Stimulated activated CD8-positive, alpha-beta memory T cell treated with anti-CD3 and anti-CD28 coated beads, Interleukin-15, amount 100 ng/mL, for 24 hours (primary cell): ENCODE data around the gene LGALS12.
"Not testable (repeated sequence)": the region's sequence is repeated elsewhere in the genome, so short reads cannot be mapped to it uniquely, and the experiment has no call there.

Experiments
- DNase-seq: peaks from one replicate; pipeline ENCODE4 v3.0.0-alpha.2; 2020; ENCODE audit warnings: low read depth

LGALS12 gene

DNA sequence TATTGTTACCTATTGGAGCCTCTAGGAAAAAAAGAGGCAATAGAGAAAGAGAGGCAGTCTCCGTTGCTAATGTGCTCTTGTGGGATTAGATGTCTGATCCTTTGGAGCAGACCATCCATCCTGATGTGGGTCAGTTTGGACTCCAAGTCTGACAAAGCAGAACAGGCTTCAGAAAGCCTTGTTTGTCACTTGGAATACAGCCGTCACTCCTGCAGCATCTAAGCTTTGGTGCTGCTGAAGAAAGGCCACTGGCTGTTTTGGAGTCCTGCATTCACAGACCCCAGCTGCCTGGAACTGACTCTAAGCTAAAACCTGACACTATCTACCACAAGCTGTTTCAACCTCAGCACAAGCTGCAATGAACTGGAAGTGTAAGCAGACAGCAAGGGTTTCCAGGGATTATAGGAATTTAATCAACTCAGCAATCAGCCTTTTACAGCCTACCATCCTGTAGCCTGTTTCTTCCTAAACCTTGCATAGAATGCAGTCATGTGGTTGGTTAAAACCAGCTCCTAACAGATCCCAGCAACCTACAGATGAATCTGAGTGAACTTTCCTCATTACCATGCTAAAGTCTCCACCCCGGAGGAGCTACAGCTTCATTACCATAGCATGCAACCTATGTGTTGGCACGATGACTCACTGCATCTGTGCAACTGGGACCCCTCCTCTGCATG is 27.1 kb downstream of the LGALS12 start:
- DNase-seq, result no peak

DNA sequence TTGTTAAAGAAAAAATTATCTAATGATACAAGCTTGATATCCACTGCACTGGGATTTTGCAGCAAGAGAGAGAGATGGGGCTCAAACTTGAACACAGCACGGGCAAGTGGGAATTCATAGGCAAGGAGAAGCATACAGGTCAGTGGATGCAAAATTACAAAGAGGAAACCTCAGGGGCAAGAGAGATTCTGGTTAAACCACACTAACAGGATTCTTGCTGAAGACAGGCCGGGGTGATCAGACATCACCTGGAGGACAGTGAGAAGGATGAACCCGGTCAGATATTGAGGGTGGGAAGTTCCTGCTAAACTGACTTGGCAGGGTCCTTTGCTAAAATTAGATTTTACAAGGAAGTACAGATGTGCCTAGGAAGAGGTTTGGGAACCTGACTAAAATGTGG is 28.2 kb downstream of the LGALS12 start:
- no peak for DNase-seq

DNA sequence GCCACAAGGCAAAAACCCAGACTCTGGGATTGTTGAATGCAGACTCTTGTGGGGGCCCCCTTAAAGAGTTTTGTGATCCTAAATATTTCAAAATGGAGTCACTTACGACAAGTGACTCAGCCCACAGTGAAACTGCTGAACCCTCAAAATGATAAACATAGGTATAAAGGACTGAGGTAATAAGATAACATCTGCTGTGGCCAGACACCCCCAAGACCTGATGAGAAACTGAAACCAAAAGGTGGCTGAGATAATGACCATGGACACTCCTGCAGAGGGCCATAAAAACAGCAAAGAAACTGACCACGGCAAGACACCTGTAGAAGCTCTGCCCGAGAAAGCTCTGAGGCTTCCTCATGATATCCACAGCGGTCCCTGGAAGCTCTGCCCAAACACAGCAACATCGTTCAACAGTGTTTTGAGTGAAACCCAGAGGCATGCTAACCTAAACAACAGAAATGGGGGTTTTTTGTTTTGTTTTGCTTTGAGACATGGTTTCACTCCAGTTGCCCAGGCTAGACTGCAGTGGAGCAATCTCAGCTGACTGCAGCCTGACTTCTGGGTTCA is 29.1 kb downstream of the LGALS12 start:
- DNase-seq, result no peak

DNA sequence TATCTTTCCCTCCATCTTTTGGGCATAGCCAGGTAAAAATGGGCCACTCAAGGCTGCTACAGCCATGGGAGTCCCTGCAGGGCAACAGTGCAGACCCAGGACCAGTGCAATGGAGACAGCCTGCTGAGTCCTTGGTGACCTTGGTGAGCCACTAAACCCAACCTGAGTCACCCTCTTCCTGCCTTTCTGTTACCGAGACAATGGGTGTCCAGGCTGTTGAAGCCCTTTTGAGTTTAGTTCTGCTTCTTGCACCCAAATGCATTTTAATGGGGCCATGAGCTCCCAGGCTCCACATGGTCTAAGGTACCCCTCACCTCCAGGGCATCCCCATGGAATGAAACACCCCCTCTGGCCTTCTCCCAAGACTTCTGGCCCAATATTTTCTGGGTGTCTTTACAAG is 29.9 kb downstream of the LGALS12 start:
- DNase-seq, result no peak

DNA sequence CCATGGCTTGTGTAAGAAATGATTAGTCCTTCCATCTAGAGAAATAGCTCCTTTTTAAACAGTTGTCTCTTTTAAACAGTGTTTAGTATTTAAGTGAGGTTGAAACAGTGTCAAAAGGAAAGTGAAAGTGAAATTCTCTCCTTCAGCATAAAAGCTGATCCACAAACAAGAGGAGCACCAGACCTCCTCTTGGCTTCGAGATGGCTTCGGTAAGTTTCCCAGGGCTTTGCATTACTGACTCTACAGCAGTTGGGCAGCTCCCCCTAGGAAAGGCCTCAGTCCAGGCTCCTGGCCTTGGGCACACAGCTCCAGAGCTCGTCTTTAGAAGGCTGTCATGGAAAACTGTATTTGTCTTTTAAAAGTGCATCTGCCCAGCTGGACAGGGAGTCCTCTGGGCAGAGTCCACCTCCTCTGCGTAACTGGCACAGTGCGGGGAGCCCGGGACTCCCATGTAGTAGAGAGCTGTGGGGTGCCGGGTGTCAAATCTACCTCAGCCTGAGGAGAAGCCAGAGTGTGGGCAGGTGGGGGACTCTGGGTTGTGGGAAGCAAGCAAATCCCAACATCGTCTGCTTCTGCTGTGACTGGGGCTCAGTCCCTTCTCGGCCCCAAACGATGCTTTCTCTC is 30.9 kb downstream of the LGALS12 start, which contains the start of gene PLAAT4:
Gene PLAAT4 (plus strand): TSS at position 140 of the 624 bp plus-strand sequence. CDS start 61 bp downstream, at position 201.
- DNase-seq, result no peak

DNA sequence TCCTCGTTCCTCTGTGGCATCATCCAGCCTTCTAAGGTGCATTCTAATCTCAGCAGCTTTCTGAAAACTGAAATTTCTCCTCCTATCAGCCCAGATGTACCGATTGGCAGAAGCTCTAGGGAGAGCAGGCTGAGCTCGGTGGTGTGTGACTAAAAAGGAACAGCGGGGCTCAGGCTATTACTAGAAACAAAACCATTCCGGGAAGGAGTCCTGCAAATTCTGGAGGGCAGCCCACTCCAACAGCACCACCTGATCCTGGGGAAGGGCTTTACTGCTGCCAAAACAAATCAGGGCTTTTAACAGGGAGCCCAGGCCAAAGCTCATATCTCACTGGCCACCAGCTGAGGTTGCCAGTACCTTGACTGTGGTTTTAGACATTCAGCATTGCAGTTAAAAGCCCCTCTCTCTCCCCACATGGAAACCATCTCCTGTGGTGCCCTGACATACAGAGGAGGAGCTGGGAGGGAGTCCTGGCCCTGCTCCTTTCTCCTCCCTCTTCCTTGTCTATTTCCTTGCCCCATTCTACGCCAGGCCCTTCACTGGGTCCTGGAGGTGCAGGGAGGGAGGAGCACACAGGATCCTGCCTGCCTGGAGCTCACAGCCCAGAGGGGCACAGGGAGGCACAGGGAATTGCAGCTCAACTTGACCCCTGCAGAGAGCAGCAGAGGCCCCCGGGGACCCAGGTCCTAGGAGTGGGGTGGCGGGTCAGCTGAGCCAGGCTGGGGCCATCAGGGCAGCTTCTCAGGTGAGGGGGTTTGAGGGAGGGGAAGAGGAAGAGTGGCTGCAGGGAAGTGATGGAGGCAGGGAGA is 31.6 kb downstream of the LGALS12 start:
- no peak for DNase-seq

DNA sequence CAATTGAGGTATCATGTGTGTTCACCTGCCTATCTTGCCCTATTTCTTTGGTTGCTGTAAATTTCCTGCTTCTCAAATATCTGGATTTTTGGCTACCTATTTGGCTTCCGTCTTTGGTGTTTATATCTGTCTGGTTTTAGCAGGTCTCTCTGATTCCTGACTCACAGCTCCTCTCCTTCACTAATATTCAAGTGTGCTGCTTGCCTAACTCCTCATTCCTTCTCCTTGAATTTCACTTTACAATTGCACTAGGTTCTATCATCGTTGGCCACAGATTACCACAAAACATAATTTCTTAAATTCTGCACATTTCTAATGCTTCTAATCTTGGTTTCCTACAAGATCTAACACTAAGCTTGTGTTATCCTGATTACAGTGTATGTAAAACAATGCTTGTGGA is 36.6 kb downstream of the LGALS12 start:
- not testable (repeated sequence) for DNase-seq

DNA sequence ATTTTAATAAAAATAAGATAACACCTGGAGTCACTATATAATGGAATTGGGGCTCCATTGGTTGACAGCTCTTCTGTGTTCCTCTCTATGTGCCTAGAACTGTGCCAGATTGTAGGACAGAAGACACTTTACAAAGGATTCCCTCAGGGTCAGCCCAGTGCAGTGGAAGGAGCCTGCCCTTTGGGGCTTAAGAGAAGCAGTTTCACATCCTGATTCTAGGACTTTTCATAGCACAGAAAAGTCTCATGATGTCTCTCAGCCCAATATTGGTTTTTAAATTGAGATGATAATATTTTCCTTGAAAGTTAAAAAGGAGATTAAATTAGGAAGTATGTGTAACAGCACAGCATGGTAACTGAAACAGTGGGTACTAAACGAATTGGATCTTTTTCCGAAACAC is 37.8 kb downstream of the LGALS12 start:
- no peak for DNase-seq

DNA sequence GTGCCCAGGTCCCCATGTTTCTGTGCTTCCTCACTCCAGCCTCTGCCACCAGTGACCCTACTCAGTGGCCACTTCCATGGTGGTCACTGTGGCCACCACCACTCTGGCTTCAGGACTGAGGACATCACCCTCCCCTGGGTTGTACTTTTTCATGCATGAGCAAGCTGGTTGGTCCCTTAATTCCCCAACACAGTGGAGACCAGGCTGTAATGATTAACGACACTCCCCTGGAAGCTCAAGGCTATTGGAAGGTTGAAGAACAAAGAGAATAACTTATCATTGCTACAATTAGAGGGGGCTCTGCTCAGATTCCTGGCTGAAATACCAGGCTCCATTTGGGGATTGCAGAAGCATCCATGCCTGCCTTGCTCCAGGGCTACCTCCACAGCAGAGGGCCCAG is 41.2 kb downstream of the LGALS12 start:
- DNase-seq, result no peak

DNA sequence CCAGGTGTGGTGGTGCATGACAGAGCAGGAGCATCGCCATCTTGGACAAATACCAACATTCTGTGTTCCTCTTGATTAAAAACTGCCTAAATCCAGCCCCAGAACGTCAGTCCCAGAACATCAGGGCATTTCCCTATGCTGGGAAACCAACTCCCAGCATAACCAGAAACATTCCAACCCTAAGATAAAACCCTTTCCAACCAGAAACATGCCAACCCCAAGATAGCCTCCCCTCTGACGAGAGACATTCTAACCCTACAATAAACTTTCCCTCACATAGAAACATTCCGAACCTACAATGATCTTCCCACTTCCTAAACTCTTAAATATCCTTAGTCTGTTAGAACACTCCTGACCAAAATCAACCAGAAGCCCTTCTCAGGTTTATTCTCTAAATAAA is 42.3 kb downstream of the LGALS12 start:
- DNase-seq, result no peak

DNA sequence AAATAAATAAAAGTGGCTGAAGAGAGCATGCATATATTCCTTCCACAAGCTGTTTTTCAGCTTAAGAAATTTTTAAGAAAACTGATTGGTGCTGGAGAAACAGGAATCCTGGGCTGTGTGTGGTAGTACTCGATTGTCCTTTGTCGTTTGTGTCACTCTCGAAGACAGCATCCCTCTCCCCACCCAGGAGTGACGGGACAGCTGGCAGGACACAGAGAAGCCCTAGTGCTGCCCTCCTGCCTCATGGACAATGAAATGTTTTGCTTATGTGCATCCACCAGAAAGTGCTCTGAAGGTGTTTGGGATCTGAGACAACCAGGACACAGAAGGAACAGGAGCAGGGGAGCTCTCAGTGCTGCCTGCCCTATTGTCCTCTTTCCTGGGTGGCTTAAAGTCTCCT is 43.5 kb downstream of the LGALS12 start:
- no peak for DNase-seq

DNA sequence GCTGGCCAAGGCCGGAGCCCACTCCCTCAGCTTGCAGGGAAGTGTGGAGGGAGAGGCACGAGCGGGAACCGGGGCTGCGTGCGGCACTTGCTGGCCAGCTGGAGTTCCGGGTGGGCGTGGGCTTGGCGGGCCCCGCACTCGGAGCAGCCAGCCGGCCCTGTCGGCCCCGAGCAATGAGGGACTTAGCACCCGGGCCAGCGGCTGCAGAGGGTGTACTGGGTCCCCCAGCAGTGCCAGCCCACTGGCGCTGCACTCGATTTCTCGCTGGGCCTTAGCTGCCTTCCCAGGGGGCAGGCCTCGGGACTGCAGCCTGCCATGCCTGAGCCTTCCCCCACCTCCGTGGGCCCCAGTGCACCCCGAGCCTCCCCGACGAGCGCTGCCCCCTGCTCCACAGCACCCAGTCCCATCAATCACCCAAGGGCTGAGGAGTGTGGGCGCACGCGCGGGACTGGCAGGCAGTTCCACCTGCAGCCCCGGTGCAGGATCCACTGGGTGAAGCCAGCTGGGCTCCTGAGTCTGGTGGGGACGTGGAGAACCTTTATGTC is 44.3 kb downstream of the LGALS12 start:
- DNase-seq, result not testable (repeated sequence)

DNA sequence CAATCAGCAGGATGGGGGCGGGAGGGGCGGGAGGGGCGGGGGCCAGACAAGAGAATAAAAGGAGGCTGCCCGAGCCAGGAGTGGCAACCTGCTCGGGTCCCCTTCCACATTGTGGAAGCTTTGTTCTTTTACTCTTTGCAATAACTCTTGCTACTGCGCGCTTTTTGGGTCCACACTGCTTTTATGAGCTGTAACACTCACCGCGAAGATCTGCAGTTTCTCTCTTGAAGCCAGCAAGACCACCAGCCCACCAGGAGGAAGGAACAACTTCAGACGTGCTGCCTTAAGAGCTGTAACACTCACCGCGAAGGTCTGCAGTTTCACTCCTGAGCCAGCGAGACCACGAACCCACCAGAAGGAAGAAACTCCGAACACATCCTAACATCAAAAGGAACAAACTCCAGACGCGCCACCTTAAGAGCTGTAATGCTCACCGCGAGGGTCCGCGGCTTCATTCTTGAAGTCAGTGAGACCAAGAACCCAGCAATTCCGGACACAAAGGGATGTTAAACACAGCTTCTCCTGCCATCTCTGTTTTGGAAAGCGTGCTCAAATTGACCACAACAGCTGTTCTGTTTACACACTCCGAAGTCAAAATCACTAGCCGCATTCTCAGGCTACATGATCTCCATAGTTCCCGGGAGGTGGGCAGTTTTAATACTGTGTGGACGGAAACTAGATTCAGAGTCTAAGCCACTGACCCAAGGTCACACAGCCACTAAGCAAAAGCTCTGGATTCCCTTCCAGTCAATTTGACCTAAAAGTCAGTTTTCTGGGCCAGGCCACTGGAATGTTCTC is 45.4 kb downstream of the LGALS12 start:
- DNase-seq, result no peak

DNA sequence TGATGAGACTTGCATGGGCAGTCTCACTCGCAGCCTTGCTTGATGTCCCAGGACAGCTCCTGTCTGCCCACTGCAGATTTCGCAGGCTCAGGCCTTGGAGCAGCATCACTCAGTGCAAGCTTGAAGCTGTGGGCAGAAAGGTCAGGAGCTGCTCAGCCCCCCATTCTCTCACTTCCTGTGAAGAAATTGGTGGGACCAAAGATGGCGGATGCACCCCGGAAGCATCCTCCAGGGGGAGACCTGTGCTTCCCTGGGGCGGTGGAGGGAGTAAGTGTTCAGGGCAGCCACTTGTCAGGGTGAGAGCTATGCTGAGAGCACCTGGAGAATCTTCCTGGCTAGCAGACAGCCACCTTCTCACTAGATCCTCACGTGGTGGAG is 46.0 kb downstream of the LGALS12 start:
- DNase-seq, result no peak

DNA sequence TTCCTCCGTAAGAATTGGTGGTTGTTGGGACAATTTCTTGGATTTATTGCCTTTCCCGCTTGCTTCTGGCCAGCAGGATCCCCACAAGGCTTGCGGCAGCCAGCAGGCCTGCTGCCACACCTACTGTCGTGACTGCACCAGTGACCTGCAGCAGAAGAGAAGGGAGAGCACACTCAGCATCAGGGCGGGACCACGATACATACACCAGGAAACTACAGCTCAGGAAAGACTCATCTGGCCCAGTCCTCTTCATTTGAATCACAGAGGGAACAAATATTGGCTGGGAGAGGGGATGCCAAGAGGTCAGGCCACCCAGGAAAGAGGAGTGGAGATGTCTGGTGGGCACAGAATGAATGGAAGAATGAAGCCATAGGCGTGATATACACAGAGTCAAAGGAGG is 47.0 kb downstream of the LGALS12 start:
- DNase-seq, result no peak

DNA sequence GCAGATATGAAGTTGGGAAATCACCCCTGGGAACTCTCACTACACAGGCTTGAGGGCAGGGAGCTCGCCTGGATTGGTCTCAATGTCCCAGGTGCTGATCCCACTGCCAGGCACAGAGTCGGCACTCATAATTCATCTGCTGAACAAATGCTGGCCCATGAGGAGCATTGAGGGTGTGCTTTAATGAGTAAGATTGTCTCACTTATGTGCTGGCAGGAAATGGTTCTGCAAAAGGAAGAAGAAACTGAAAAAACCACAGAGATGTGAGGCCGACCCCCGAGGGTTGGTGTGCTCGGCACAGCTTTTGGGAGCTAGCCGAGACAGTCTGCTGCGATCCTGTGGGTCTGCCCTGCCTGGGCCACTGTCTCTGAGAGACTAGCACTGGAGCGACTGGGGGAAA is 47.9 kb downstream of the LGALS12 start:
- DNase-seq, result no peak

DNA sequence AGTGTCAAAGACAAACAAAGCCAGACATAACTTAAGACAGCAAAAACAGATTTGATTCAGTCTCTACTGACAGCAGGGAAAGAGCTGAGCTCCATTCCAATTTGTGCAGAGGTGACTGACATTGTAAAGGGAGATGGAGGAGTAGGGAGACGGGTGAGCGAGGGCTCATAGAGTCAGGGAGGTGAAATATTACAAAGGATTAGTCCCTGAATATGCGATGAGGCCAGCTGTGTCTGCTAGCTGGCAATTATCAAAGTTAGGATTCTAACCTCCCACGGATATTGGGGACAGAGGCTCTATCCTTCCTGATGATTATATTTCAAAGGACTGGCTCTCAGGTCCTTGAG is 49.0 kb downstream of the LGALS12 start:
- DNase-seq, result no peak

DNA sequence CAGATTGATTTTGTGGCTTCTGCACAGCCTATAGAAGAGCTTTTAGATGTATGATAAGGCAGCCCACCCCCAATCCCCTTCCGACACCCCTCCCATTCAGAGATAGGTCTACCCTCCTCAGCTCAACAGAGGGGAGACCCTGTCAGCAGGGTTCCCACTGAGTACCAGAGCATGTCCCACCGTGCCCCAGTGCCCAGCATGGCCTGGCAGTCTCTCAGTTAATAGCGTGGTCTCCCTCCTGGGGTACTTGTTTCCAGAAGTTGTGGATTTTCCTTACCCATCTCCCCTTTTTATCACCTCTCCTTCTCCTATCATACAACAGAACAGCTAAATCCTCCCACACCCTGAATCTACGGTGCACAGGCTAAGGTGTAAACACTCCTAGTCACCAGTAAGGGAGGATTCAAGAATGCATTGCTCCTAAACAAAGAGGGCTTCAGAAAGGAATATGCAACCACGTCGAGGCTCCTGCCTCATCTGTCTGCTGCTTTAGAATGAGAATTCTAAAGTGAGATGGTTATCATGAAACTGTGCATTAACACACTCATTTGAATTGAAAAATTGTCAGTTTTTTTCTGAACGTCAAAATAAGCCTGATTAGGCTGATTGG is 50.6 kb downstream of the LGALS12 start:
- DNase-seq, result no peak

DNA sequence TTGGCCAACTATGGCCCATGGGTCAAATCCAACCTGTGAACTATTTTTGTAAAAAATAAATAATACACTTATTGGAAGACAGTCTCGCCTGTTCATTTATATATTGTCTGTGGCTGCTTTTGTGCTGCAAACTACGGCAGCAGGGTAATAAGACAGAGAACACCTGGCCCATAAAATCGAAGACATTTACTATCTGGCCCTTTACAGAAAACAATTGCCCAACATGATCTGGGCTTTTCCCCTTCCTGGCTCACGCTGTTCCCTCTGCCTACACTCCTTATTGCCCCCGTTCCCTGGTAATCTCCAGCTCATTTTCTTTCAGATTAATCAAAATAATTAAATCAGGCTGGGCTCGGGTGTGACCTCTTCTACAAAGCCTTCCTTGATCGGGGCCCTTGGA is 51.7 kb downstream of the LGALS12 start:
- DNase-seq, result no peak

DNA sequence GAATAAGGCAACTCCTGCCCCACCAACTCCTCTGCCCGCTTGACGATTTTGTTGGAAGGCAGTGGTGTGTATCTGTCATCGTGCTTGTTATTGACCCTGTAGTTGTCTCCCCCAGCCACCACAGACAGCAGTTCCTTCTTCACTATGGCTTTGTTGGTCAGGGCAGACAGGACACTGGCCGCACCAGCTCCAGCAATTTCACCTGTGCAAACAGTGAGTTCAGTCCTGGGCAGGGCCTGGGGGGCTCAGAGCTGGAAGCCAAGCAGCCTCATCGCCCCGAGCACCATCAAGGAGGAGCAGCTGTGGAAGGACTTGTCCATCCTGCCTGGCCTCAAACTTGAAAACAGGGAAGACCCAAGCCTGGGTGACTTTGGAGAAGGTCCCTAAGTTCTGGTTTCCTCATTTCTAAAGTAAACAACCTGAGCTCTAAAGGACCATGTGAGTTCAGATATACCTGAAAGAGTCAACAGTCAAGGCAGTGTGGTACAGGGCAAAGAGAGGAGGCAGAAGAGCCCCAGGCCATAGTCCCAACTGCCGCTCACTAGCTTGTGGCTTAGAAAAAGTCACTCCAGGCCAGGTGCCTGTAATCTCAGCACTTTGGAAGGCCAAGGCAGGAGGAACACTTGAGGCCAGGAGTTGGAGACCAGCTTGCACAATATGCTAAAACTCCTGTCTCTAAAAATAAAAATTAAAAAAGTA is 52.7 kb downstream of the LGALS12 start:
- no peak for DNase-seq
